BJ (cell line): ENCODE results near the gene GRIK3. TPM values are rescaled to one million over a fixed set of nuclear protein-coding genes. Genes with fewer than 3 reads are reported as not detected.

Experiments used
- CTCF ChIA-PET: fragments of 350-600 bp; formaldehyde crosslinking; extraction: SDS; loops from one replicate; lab custom pipeline; 2021; ENCODE audit warnings: antibody characterized with exemption, inconsistent platforms; lab: Yijun Ruan, JAX
- POLR2A ChIA-PET: fragments of 300-600 bp; sonication (Branson Sonifier 250); formaldehyde crosslinking; extraction: SDS; loops from one replicate; lab custom pipeline; 2021; ENCODE audit warnings: antibody characterized with exemption; lab: Charles Lee
- DNase-seq: peaks from one replicate; pipeline ENCODE4 v3.0.0-alpha.2; 2011; ENCODE audit warnings: low read depth
- H3K27me3 ChIP-seq: 2 replicates; pipeline ENCODE4 v1.6.0; 2011; ENCODE audit warnings: low read length; ENCODE audit not compliant: control insufficient read depth, insufficient read depth
- H3K36me3 ChIP-seq: 2 replicates; pipeline ENCODE4 v1.5.1; 2011; ENCODE audit warnings: low read length; ENCODE audit not compliant: control insufficient read depth, insufficient read depth
- H3K4me3 ChIP-seq: 2 replicates; pipeline ENCODE4 v1.5.1; 2011; ENCODE audit warnings: low read depth, mild to moderate bottlenecking, control low read depth, low read length
- CTCF ChIP-seq: IDR thresholded peaks from 2 replicates; pipeline ENCODE4 v1.5.1; 2011; ENCODE audit warnings: low read depth, mild to moderate bottlenecking, control low read depth, inconsistent platforms, low read length, moderate library complexity; ENCODE audit not compliant: insufficient read depth
- polyA plus RNA-seq: library from polyadenylated mRNA; depleted of rRNA; stranded (reverse); fragments of >200 nt; gene quantifications from 2 replicates; pipeline ENCODE4 v1.2.3, GENCODE V29; 2011

Gene GRIK3
- polyA plus RNA-seq, 1 experiment: not detected

- CTCF ChIA-PET: no interaction called here
- POLR2A ChIA-PET: no interaction called here
- no peak for TF ChIP-seq CTCF
- no peaks in the 10 kb centered on the region for H3K27me3 ChIP-seq
- H3K36me3 ChIP-seq: no peaks in the 10 kb centered on the region
- no peak for DNase-seq
- no peak overlapping the region for H3K4me3 ChIP-seq
These were observed 237.6 kb downstream of the GRIK3 start for GRCh38 chr1:36796733-36797132.

- no peaks in the 10 kb centered on the region for H3K27me3 ChIP-seq
- ChIA-PET CTCF (no interaction called here), POLR2A (no interaction called here)
- TF ChIP-seq CTCF: no peak
- H3K4me3 ChIP-seq: no peak overlapping the region
- no peaks in the 10 kb centered on the region for H3K36me3 ChIP-seq
- DNase-seq: no peak
These were observed 238.2 kb downstream of the GRIK3 start for GRCh38 chr1:36796106-36796590.

GRCh38 chr1:36794460-36794859 lies 239.9 kb downstream of the GRIK3 start:
- no peaks in the 10 kb centered on the region for H3K36me3 ChIP-seq
- ChIA-PET CTCF (no interaction called here), POLR2A (no interaction called here)
- H3K27me3 ChIP-seq: no peaks in the 10 kb centered on the region
- H3K4me3 ChIP-seq: no peak overlapping the region
- no peak for TF ChIP-seq CTCF
- DNase-seq: no peak

- no peak for TF ChIP-seq CTCF
- H3K36me3 ChIP-seq: no peaks in the 10 kb centered on the region
- H3K4me3 ChIP-seq: no peak overlapping the region
- H3K27me3 ChIP-seq: no peaks in the 10 kb centered on the region
- no peak for DNase-seq
- ChIA-PET POLR2A (no interaction called here), CTCF (no interaction called here)
These were observed 240.9 kb downstream of the GRIK3 start for GRCh38 chr1:36793452-36793851.

- CTCF ChIA-PET: no interaction called here
These were observed 242.0 kb downstream of the GRIK3 start for GRCh38 chr1:36792292-36792691.

More at GRCh38 chr1:36792292-36792691, 242.0 kb downstream of the GRIK3 start:
- no peak for DNase-seq
- no peaks in the 10 kb centered on the region for H3K36me3 ChIP-seq
- no peaks in the 10 kb centered on the region for H3K27me3 ChIP-seq
- TF ChIP-seq CTCF: no peak
- POLR2A ChIA-PET: no interaction called here
- no peak overlapping the region for H3K4me3 ChIP-seq
